K562 (cell line): Measurements from ENCODE around the gene SORT1. TPM values are rescaled to one million over a fixed set of nuclear protein-coding genes. Genes with fewer than 3 reads are reported as not detected.

ENCODE experiments used
- CHCHD3 ChIP-seq: fragments of 250-450 bp; sonication (Bioruptor Pico); IDR thresholded peaks from 2 replicates; pipeline ENCODE4 v2.1.2; 2022; ENCODE audit warnings: mild to moderate bottlenecking
- CSDE1 ChIP-seq, 2 experiments: fragments of 450-650 bp; IDR thresholded peaks; 2 replicates each; pipeline ENCODE4 v1.6.1; 2016; ENCODE audit warnings: mild to moderate bottlenecking in 1 of 2
- DIDO1 ChIP-seq: fragments of 450-650 bp; IDR thresholded peaks from 2 replicates; pipeline ENCODE4 v1.6.1; 2016; ENCODE audit warnings: low read depth, missing biosample characterization, missing genetic modification characterization
- EHMT2 ChIP-seq: fragments of 450-650 bp; IDR thresholded peaks from 2 replicates; pipeline ENCODE4 v1.6.1; 2018; ENCODE audit warnings: antibody characterized with exemption
- ESRRA ChIP-seq: fragments of 450-650 bp; IDR thresholded peaks from 2 replicates; pipeline ENCODE4 v1.6.1; 2014; ENCODE audit warnings: low read depth, mild to moderate bottlenecking, moderate library complexity, borderline replicate concordance
- ETS1 ChIP-seq: conservative IDR thresholded peaks from 2 replicates; pipeline ENCODE4 v1.6.1; 2011; ENCODE audit warnings: low read depth, mild to moderate bottlenecking, low read length; ENCODE audit not compliant: control insufficient read depth
- GTF2E2 ChIP-seq: fragments of 200-800 bp; sonication (Bioruptor generic); IDR thresholded peaks from 2 replicates; pipeline ENCODE4 v1.6.1; 2016; ENCODE audit warnings: missing genetic modification characterization, missing compliant biosample characterization
- HEY1 ChIP-seq: fragments of 250-450 bp; sonication (Bioruptor Pico); IDR thresholded peaks from 2 replicates; pipeline ENCODE4 v1.5.0; 2020; ENCODE audit warnings: mild to moderate bottlenecking, moderate library complexity, borderline replicate concordance
- MAFG ChIP-seq: fragments of 450-650 bp; conservative IDR thresholded peaks from 2 replicates; pipeline ENCODE4 v1.6.1; 2016; ENCODE audit warnings: missing genetic modification characterization, missing compliant biosample characterization
- MAFK ChIP-seq: IDR thresholded peaks from 2 replicates; pipeline ENCODE4 v1.6.1; 2011; ENCODE audit warnings: low read length, improper control_type of control experiment
- MEIS2 ChIP-seq: fragments of 450-650 bp; IDR thresholded peaks from 2 replicates; pipeline ENCODE4 v1.6.1; 2014; ENCODE audit warnings: mild to moderate bottlenecking; ENCODE audit not compliant: partially characterized antibody
- MLX ChIP-seq, 2 experiments: fragments of 450-650 bp in 1 of 2; sonication (generic) in 1 of 2; formaldehyde crosslinking; conservative IDR thresholded peaks; 2 replicates each; pipeline versions ENCODE4 v1.4.0 to v1.8.1; 2020 to 2022; ENCODE audit warnings: mild to moderate bottlenecking in 1 of 2, missing genetic modification reagents in 1 of 2
- NFE2 ChIP-seq: IDR thresholded peaks from 2 replicates; pipeline ENCODE4 v1.6.1; 2014; ENCODE audit warnings: antibody characterized with exemption, low read depth
- NFIX ChIP-seq: fragments of 250-450 bp; sonication (Bioruptor Pico); IDR thresholded peaks from 2 replicates; pipeline ENCODE4 v1.4.0; 2020; ENCODE audit warnings: low read depth, mild to moderate bottlenecking, moderate library complexity
- SIN3B ChIP-seq: fragments of 450-650 bp; IDR thresholded peaks from 2 replicates; pipeline ENCODE4 v1.6.1; 2017; ENCODE audit warnings: low read depth, mild to moderate bottlenecking, moderate library complexity
- TAL1 ChIP-seq: fragments of 450-650 bp; IDR thresholded peaks from 2 replicates; pipeline ENCODE4 v1.6.1; 2016; ENCODE audit warnings: mild to moderate bottlenecking
- TBL1XR1 ChIP-seq, 2 experiments: IDR thresholded peaks; 2 replicates each; pipeline ENCODE4 v1.6.1; 2012; ENCODE audit warnings: improper control_type of control experiment in 2 of 2, low read length in 2 of 2, mild to moderate bottlenecking in 1 of 2
- ZBTB1 ChIP-seq: sonication (generic); formaldehyde crosslinking; IDR thresholded peaks from 2 replicates; pipeline ENCODE4 v1.8.1; 2023; ENCODE audit warnings: missing genetic modification reagents, low read depth, mild to moderate bottlenecking, borderline replicate concordance
- ZBTB34 ChIP-seq: fragments of 250-450 bp; sonication (Bioruptor Pico); IDR thresholded peaks from 2 replicates; pipeline ENCODE4 v1.8.0; 2021; ENCODE audit warnings: mild to moderate bottlenecking, moderate library complexity
- ZBTB49 ChIP-seq: sonication (generic); formaldehyde crosslinking; IDR thresholded peaks from 2 replicates; pipeline ENCODE4 v1.8.0; 2022; ENCODE audit warnings: missing genetic modification reagents, mild to moderate bottlenecking, borderline replicate concordance
- ZNF165 ChIP-seq: fragments of 250-450 bp; sonication (Bioruptor Pico); IDR thresholded peaks from 2 replicates; pipeline ENCODE4 v1.4.0; 2020; ENCODE audit warnings: borderline replicate concordance
- ZNF197 ChIP-seq: fragments of 200-800 bp; sonication (Bioruptor generic); IDR thresholded peaks from 2 replicates; pipeline ENCODE4 v1.6.1; 2016; ENCODE audit warnings: low read depth, missing genetic modification characterization, missing compliant biosample characterization
- polyA plus RNA-seq, 8 experiments: library from polyadenylated mRNA; depleted of rRNA in 4 of 8; stranded (reverse) in 5 of 8; unstranded in 3 of 8; fragments of >200 nt; fragmentation: Nextera tagmentation in 2 of 8; fragmentation: Illumina TruSeq in 1 of 8; extraction: Ambion mirVana in 2 of 8; extraction: Trizol in 1 of 8; gene quantifications; 2 replicates each; pipeline versions ENCODE4 v1.2.1 to v1.2.3, GENCODE V29; 2011 to 2014; ENCODE audit warnings: inconsistent platforms in 1 of 8, missing spikeins in 1 of 8
- total RNA-seq, 7 experiments: library from RNA; depleted of rRNA in 6 of 7; stranded (reverse); fragments of >200 nt in 6 of 7; fragmentation: Illumina TruSeq in 2 of 7; extraction: Trizol in 2 of 7; gene quantifications; 2 replicates each; pipeline versions ENCODE4 v1.2.1 to v1.2.3, GENCODE V29; 2011 to 2021; ENCODE audit warnings: low replicate concordance in 1 of 7

The SORT1 gene
- total and polyA plus RNA-seq, 9 of the 15 experiments (the other 6 are each of a cell fraction or from before 2014, with no cell fraction given): 27.4 to 112 (median 65.0) TPM

- TF ChIP-seq ZNF165 (no peak), ESRRA (peak; percentile 80), SIN3B (no peak), TBL1XR1 (IDR thresholded peaks at IDR 0.05; ENCODE audit: low read length in 2 of 2) (peak in 1 of 2 experiments; percentile 68; a peak in 1 of 4 replicates), EHMT2 (no peak), CHCHD3 (CRISPR knock-in tag) (no peak), NFE2 (no peak), MLX (CRISPR knock-in tag; conservative IDR thresholded peaks at IDR 0.05) (no peak), ZNF197 (no peak), TAL1 (no peak), NFIX (CRISPR knock-in tag) (no peak), ZBTB1 (CRISPR knock-in tag) (no peak), GTF2E2 (tag) (0 out of 2 replicates have a peak, but pooled peaks have one; percentile 23), MEIS2 (peak; percentile 79), ETS1 (0 out of 2 replicates have a peak, but pooled peaks have one; percentile 44), ZBTB34 (CRISPR knock-in tag) (no peak), MAFK (no peak), MAFG (no peak), CSDE1 (IDR thresholded peaks at IDR 0.05) (0 out of 4 replicates have a peak, but pooled peaks of 1 of the 2 experiments have one; percentile 2), DIDO1 (tag) (no peak), HEY1 (no peak), ZBTB49 (no peak)
These were observed 4.7 kb downstream of the SORT1 start (continued) for GRCh38 chr1:109392788-109393616.
